Measurements from ENCODE around the gene NT5C1A. TPM values are rescaled to one million over a fixed set of nuclear protein-coding genes. Genes with fewer than 3 reads are reported as not detected.
A peak's percentile ranks its signal among the peaks of the same experiment; 100 is the strongest.

Gene NT5C1A
- total RNA-seq, 1 donor from 2014 or later, result not detected

DNA sequence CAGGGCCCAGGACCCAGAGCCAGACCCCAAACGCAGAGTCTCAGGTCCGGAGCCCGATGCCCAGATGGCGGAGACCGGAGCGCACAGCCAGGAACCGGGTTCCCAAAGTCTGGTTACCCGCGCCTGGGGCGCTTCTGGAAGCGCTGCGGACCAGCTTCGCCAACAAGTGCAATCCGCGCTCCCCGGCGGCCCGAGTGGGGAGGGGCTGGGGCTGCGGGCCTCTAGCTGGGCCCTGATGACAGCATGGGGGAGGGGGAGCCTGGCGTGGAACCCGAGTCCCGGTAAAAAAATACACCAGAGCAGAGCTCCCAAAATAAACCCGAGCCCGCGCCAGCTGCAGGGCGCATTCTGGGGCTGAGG is 494 bp downstream of the NT5C1A start:
- no peak for TF ChIP-seq CTCF (conservative IDR thresholded peaks at IDR 0.05)
- H3K27ac Mint-ChIP-seq, result no peak overlapping the region
- H3K36me3 Mint-ChIP-seq, result no peaks in the 10 kb centered on the region
- no peak for DNase-seq (ENCODE audit: extremely low spot score, unreplicated experiment)
- H3K4me1 Mint-ChIP-seq (ENCODE audit: unreplicated experiment), result no peaks in the 10 kb centered on the region
- H3K9me3 Mint-ChIP-seq, result no peaks in the 10 kb centered on the region
- peaks cover 78% of the 10 kb centered on the region for H3K27me3 Mint-ChIP-seq
- H3K4me3 Mint-ChIP-seq, result peak overlapping the region; percentile 31

GRCh38 chr1:39670689-39671088 is 1.2 kb downstream of the NT5C1A start:
- Mint-ChIP-seq H3K27ac (peak overlapping the region; percentile 10), H3K4me1 (ENCODE audit: unreplicated experiment) (no peaks in the 10 kb centered on the region), H3K27me3 (peaks cover 84% of the 10 kb centered on the region), H3K4me3 (peak overlapping the region; percentile 65), H3K36me3 (no peaks in the 10 kb centered on the region), H3K9me3 (no peaks in the 10 kb centered on the region)
- TF ChIP-seq CTCF (conservative IDR thresholded peaks at IDR 0.05), result no peak
- DNase-seq (ENCODE audit: extremely low spot score, unreplicated experiment), result no peak

GRCh38 chr1:39668894-39669293 is 3.0 kb downstream of the NT5C1A start:
- no peak for DNase-seq (ENCODE audit: extremely low spot score, unreplicated experiment)
- Mint-ChIP-seq H3K27me3 (peaks cover 72% of the 10 kb centered on the region), H3K4me3 (no peak overlapping the region), H3K4me1 (ENCODE audit: unreplicated experiment) (no peaks in the 10 kb centered on the region), H3K9me3 (no peaks in the 10 kb centered on the region), H3K27ac (no peak overlapping the region), H3K36me3 (no peaks in the 10 kb centered on the region)
- no peak for TF ChIP-seq CTCF (conservative IDR thresholded peaks at IDR 0.05)

DNA sequence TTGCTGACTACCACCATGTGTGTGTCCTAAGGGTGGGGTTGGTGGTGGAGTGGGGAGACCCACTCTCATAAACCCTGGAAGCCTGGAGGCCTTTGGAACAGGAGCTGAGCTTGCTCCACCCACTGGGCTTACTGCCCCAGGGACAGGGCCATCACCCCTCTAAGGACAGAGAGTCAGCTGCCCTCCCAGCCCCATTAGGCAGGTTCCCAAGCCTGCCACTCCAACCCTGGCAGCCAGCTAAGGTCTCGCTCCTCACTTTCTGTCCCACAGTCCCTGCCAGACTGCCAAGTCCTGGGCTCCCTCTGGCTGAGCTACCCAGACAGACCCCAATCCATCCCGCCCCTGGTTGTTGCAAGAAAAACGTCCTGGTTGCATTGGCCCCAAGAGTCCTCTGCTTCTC is 3.8 kb downstream of the NT5C1A start:
- TF ChIP-seq CTCF (conservative IDR thresholded peaks at IDR 0.05), result no peak
- no peaks in the 10 kb centered on the region for H3K36me3 Mint-ChIP-seq
- peaks cover 66% of the 10 kb centered on the region for H3K27me3 Mint-ChIP-seq
- H3K4me3 Mint-ChIP-seq, result no peak overlapping the region
- DNase-seq (ENCODE audit: extremely low spot score, unreplicated experiment), result no peak
- no peaks in the 10 kb centered on the region for H3K9me3 Mint-ChIP-seq
- H3K4me1 Mint-ChIP-seq (ENCODE audit: unreplicated experiment), result no peaks in the 10 kb centered on the region
- H3K27ac Mint-ChIP-seq, result no peak overlapping the region

DNA sequence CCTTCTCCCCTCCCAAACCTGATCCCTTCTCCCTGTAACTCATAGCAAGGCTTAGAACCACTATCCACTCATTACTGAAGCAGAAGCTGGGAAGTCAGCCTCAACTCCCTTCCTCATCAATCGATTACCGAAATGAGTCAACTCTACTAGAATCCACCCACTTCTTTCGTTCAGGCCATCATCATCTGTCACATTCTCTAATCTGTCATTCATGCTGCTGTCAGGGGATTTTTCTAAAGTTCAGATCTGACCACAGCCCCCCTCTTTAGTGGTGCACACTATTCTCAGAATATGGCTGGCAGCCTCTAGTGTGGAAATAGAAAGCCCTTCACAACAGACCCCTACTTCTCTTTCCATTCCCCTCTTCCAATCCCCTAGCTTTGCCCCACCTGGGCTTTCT is 5.1 kb downstream of the NT5C1A start:
- Mint-ChIP-seq H3K4me3 (no peak overlapping the region), H3K36me3 (no peaks in the 10 kb centered on the region), H3K27ac (no peak overlapping the region), H3K4me1 (ENCODE audit: unreplicated experiment) (no peaks in the 10 kb centered on the region), H3K27me3 (peaks cover 66% of the 10 kb centered on the region), H3K9me3 (no peaks in the 10 kb centered on the region)
- no peak for TF ChIP-seq CTCF (conservative IDR thresholded peaks at IDR 0.05)
- DNase-seq (ENCODE audit: extremely low spot score, unreplicated experiment), result no peak

DNA sequence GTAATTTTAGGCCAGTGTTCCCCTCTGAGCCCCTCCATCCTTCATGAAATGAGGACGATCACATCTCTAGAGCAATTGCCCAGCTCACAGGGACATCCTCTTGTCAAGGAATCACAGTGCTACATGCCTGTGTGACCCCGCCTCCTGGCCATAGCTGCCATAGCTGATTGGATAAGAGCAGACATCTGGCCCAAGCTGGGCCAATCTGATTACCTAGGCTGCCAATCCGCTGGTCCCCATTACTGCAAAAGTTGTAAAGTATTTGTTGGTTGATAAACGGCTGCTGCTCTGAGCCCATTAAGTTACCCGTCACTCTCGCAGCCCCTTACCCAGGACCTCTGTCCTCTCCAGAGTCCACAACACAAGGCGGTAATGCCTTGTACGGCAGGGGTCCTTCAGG is 8.3 kb downstream of the NT5C1A start:
- no peak overlapping the region for H3K27ac Mint-ChIP-seq
- H3K27me3 Mint-ChIP-seq, result peaks cover 67% of the 10 kb centered on the region
- no peaks in the 10 kb centered on the region for H3K9me3 Mint-ChIP-seq
- no peak overlapping the region for H3K4me3 Mint-ChIP-seq
- H3K36me3 Mint-ChIP-seq, result no peaks in the 10 kb centered on the region
- DNase-seq (ENCODE audit: extremely low spot score, unreplicated experiment), result no peak
- H3K4me1 Mint-ChIP-seq (ENCODE audit: unreplicated experiment), result no peaks in the 10 kb centered on the region
- TF ChIP-seq CTCF (conservative IDR thresholded peaks at IDR 0.05), result no peak
